ENCODE data around the gene ISCA2.

ISCA2 gene

GRCh38 chr14:74464785-74465184, 28.8 kb upstream of the ISCA2 start:
- no peaks in the 10 kb centered on the region for H3F3A ChIP-seq (ENCODE audit: low read depth)
- H3K79me2 ChIP-seq (ENCODE audit: insufficient read depth, low read length), result no peaks in the 10 kb centered on the region
- no peaks in the 10 kb centered on the region for H4K20me1 ChIP-seq (ENCODE audit: insufficient read depth, low read length, poor library complexity, severe bottlenecking)
- no peaks in the 10 kb centered on the region for H3K9me2 ChIP-seq (replicated peaks; ENCODE audit: low read depth, low read length)
- no peaks in the 10 kb centered on the region for H3K36me3 ChIP-seq (ENCODE audit: insufficient read depth, low read length)
- H3K4me2 ChIP-seq (ENCODE audit: low read depth, low read length, poor library complexity, severe bottlenecking), result no peak overlapping the region
- H2AFZ ChIP-seq (ENCODE audit: low read length), result no peak overlapping the region
- TF ChIP-seq, protein P1, sequence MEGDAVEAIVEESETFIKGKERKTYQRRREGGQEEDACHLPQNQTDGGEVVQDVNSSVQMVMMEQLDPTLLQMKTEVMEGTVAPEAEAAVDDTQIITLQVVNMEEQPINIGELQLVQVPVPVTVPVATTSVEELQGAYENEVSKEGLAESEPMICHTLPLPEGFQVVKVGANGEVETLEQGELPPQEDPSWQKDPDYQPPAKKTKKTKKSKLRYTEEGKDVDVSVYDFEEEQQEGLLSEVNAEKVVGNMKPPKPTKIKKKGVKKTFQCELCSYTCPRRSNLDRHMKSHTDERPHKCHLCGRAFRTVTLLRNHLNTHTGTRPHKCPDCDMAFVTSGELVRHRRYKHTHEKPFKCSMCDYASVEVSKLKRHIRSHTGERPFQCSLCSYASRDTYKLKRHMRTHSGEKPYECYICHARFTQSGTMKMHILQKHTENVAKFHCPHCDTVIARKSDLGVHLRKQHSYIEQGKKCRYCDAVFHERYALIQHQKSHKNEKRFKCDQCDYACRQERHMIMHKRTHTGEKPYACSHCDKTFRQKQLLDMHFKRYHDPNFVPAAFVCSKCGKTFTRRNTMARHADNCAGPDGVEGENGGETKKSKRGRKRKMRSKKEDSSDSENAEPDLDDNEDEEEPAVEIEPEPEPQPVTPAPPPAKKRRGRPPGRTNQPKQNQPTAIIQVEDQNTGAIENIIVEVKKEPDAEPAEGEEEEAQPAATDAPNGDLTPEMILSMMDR (conservative IDR thresholded peaks at IDR 0.05; ENCODE audit: low read length), result no peak
- no peak for TF ChIP-seq EZH2phosphoT487 (IDR thresholded peaks at IDR 0.05; ENCODE audit: borderline replicate concordance)
- no peaks in the 10 kb centered on the region for H3K9me3 ChIP-seq (ENCODE audit: insufficient read depth, low read depth, low read length)
- no peaks in the 10 kb centered on the region for H3K27me3 ChIP-seq (ENCODE audit: insufficient read depth, low read length, poor library complexity, severe bottlenecking)
- no peak overlapping the region for H3K4me3 ChIP-seq (ENCODE audit: low read length, poor library complexity, severe bottlenecking)
- no peak overlapping the region for H3K9ac ChIP-seq (ENCODE audit: low read depth, low read length, poor library complexity, severe bottlenecking)
- H3K4me1 ChIP-seq (ENCODE audit: insufficient read depth, low read length, poor library complexity, severe bottlenecking), result no peaks in the 10 kb centered on the region

GRCh38 chr14:74465335-74465734, 28.2 kb upstream of the ISCA2 start:
- no peaks in the 10 kb centered on the region for H3K36me3 ChIP-seq (ENCODE audit: insufficient read depth, low read length)
- H3K4me1 ChIP-seq (ENCODE audit: insufficient read depth, low read length, poor library complexity, severe bottlenecking), result no peaks in the 10 kb centered on the region
- no peaks in the 10 kb centered on the region for H3K79me2 ChIP-seq (ENCODE audit: insufficient read depth, low read length)
- no peaks in the 10 kb centered on the region for H4K20me1 ChIP-seq (ENCODE audit: insufficient read depth, low read length, poor library complexity, severe bottlenecking)
- no peak overlapping the region for H3K4me2 ChIP-seq (ENCODE audit: low read depth, low read length, poor library complexity, severe bottlenecking)
- TF ChIP-seq, protein P1 (conservative IDR thresholded peaks at IDR 0.05; ENCODE audit: low read length), result no peak; the same call in 1 of the 2 replicates
- no peak for TF ChIP-seq EZH2phosphoT487 (IDR thresholded peaks at IDR 0.05; ENCODE audit: borderline replicate concordance)
- no peaks in the 10 kb centered on the region for H3K9me3 ChIP-seq (ENCODE audit: insufficient read depth, low read depth, low read length)
- no peaks in the 10 kb centered on the region for H3K9me2 ChIP-seq (replicated peaks; ENCODE audit: low read depth, low read length)
- H2AFZ ChIP-seq (ENCODE audit: low read length), result no peak overlapping the region
- H3K4me3 ChIP-seq (ENCODE audit: low read length, poor library complexity, severe bottlenecking), result no peak overlapping the region
- no peak overlapping the region for H3K9ac ChIP-seq (ENCODE audit: low read depth, low read length, poor library complexity, severe bottlenecking)
- H3F3A ChIP-seq (ENCODE audit: low read depth), result no peaks in the 10 kb centered on the region
- H3K27me3 ChIP-seq (ENCODE audit: insufficient read depth, low read length, poor library complexity, severe bottlenecking), result no peaks in the 10 kb centered on the region

- Histone ChIP-seq H3K27me3 (ENCODE audit: insufficient read depth, low read length, poor library complexity, severe bottlenecking) (no peaks in the 10 kb centered on the region), H3K4me3 (ENCODE audit: low read length, poor library complexity, severe bottlenecking) (no peak overlapping the region), H3K9me2 (replicated peaks; ENCODE audit: low read depth, low read length) (no peaks in the 10 kb centered on the region), H3K4me1 (ENCODE audit: insufficient read depth, low read length, poor library complexity, severe bottlenecking) (no peaks in the 10 kb centered on the region), H3K36me3 (ENCODE audit: insufficient read depth, low read length) (no peaks in the 10 kb centered on the region), H3K9me3 (ENCODE audit: insufficient read depth, low read depth, low read length) (no peaks in the 10 kb centered on the region), H3K4me2 (ENCODE audit: low read depth, low read length, poor library complexity, severe bottlenecking) (no peak overlapping the region), H2AFZ (ENCODE audit: low read length) (no peak overlapping the region), H3K79me2 (ENCODE audit: insufficient read depth, low read length) (no peaks in the 10 kb centered on the region), H3F3A (ENCODE audit: low read depth) (no peaks in the 10 kb centered on the region), H4K20me1 (ENCODE audit: insufficient read depth, low read length, poor library complexity, severe bottlenecking) (no peaks in the 10 kb centered on the region), H3K9ac (ENCODE audit: low read depth, low read length, poor library complexity, severe bottlenecking) (no peak overlapping the region)
- TF ChIP-seq EZH2phosphoT487 (IDR thresholded peaks at IDR 0.05; ENCODE audit: borderline replicate concordance), result no peak
- TF ChIP-seq, protein P1 (conservative IDR thresholded peaks at IDR 0.05; ENCODE audit: low read length), result no peak
Measured at GRCh38 chr14:74468513-74468912, 25.1 kb upstream of the ISCA2 start.

All from Loucy (cell line).